B cell (primary cell): ENCODE data around the gene SPEM3. TPM values are rescaled to one million over a fixed set of nuclear protein-coding genes. Genes with fewer than 3 reads are reported as not detected.
A peak's percentile ranks its signal among the peaks of the same experiment; 100 is the strongest.
"Not testable (repeated sequence)": the region's sequence is repeated elsewhere in the genome, so short reads cannot be mapped to it uniquely, and the experiment has no call there.

Experiments
- ATAC-seq: fragments of 200-7000 bp; cut with Tn5 transposase; one replicate; pipeline ENCODE4 v1.10.0; 2021; ENCODE audit warnings: low read depth, mild to moderate bottlenecking, moderate number of reproducible peaks, moderate library complexity
- CTCF ChIA-PET: fragments of 350-600 bp; sonication (Branson Sonifier 250); formaldehyde crosslinking; loops from one replicate; lab custom pipeline; 2021; ENCODE audit warnings: antibody characterized with exemption, inconsistent platforms; lab: Charles Lee
- POLR2A ChIA-PET: fragments of 350-600 bp; sonication (Branson Sonifier 250); formaldehyde crosslinking; loops from one replicate; lab custom pipeline; 2021; ENCODE audit warnings: antibody characterized with exemption; lab: Charles Lee
- DNase-seq: peaks from one replicate; pipeline ENCODE4 v3.0.0; 2013
- H2AFZ ChIP-seq: 2 replicates; pipeline ENCODE4 v1.6.1; 2012; ENCODE audit warnings: mild to moderate bottlenecking, low read depth, low read length; ENCODE audit not compliant: insufficient read depth, poor library complexity, severe bottlenecking
- H3K27ac ChIP-seq, 2 donors: 1 replicate in 1 of 2; 2 replicates in 1 of 2; pipeline ENCODE4 v1.5.1; 2012 to 2013; ENCODE audit warnings: low read length in 2 of 2, mild to moderate bottlenecking in 2 of 2, moderate library complexity in 1 of 2
- H3K27me3 ChIP-seq, 4 experiments: fragments of 200-600 bp in 1 of 4; sonication (generic) in 1 of 4; replicated peaks in 1 of 4; 1 replicate in 2 of 4; 2 replicates in 2 of 4; pipeline versions ENCODE4 v1.6.1 to v1.7.0; 2013 to 2016; ENCODE audit warnings: low read length in 3 of 4, mild to moderate bottlenecking in 2 of 4, mixed read lengths in 1 of 4, moderate library complexity in 1 of 4; ENCODE audit not compliant: insufficient read depth in 4 of 4, control insufficient read depth in 3 of 4; ENCODE audit errors: control extremely low read depth in 1 of 4
- H3K36me3 ChIP-seq, 2 experiments: replicated peaks in 1 of 2; 1 replicate in 1 of 2; 2 replicates in 1 of 2; pipeline versions ENCODE4 v1.6.1 to v1.7.1; 2013; ENCODE audit warnings: low read length in 1 of 2; ENCODE audit not compliant: insufficient read depth in 2 of 2, control insufficient read depth in 1 of 2; ENCODE audit errors: control extremely low read depth in 1 of 2, extremely low read depth in 1 of 2
- H3K4me1 ChIP-seq, 2 donors: fragments of 200-600 bp in 1 of 2; sonication (generic) in 1 of 2; 1 replicate in 1 of 2; 2 replicates in 1 of 2; pipeline versions ENCODE4 v1.5.1 to v1.6.1; 2013 to 2017; ENCODE audit warnings: low read length in 2 of 2; ENCODE audit not compliant: control insufficient read depth in 2 of 2, insufficient read depth in 2 of 2
- H3K4me2 ChIP-seq: replicated peaks from 2 replicates; pipeline ENCODE3; 2012; ENCODE audit warnings: mild to moderate bottlenecking, low read depth, low read length; ENCODE audit not compliant: poor library complexity, severe bottlenecking
- H3K4me3 ChIP-seq, 5 experiments: fragments of 200-600 bp in 1 of 5; sonication (generic) in 1 of 5; 1 replicate in 3 of 5; 2 replicates in 2 of 5; pipeline versions ENCODE4 v1.5.1 to v1.7.0; 2011 to 2016; ENCODE audit warnings: low read length in 4 of 5, mild to moderate bottlenecking in 4 of 5, low read depth in 2 of 5, control low read depth in 1 of 5, moderate library complexity in 1 of 5; ENCODE audit not compliant: insufficient read depth in 1 of 5; ENCODE audit errors: control extremely low read depth in 1 of 5, extremely low read depth in 1 of 5
- H3K79me2 ChIP-seq: fragments of 200-600 bp; sonication (generic); one replicate; pipeline ENCODE4 v1.6.0; 2016; ENCODE audit warnings: low read length; ENCODE audit not compliant: control insufficient read depth, insufficient read depth
- H3K9ac ChIP-seq: fragments of 200-600 bp; sonication (generic); 2 replicates; pipeline ENCODE4 v1.6.1; 2017; ENCODE audit warnings: mild to moderate bottlenecking, low read length, moderate library complexity
- H3K9me3 ChIP-seq, 3 donors: one replicate each; pipeline versions ENCODE4 v1.6.1 to v1.7.1; 2013; ENCODE audit warnings: low read length in 2 of 3; ENCODE audit not compliant: control insufficient read depth in 2 of 3, insufficient read depth in 1 of 3; ENCODE audit errors: control extremely low read depth in 1 of 3
- H4K20me1 ChIP-seq: 2 replicates; pipeline ENCODE4 v1.6.0; 2012; ENCODE audit warnings: mild to moderate bottlenecking, low read length; ENCODE audit not compliant: insufficient read depth, control insufficient read depth, poor library complexity, severe bottlenecking
- H3K27ac Mint-ChIP-seq: one replicate; pipeline ENCODE4 v1.8.0; 2021; ENCODE audit warnings: mixed read lengths
- H3K27me3 Mint-ChIP-seq: one replicate; pipeline ENCODE4 v1.8.0; 2021; ENCODE audit warnings: mixed read lengths
- H3K4me1 Mint-ChIP-seq: one replicate; pipeline ENCODE4 v1.8.0; 2021; ENCODE audit warnings: mixed read lengths
- H3K4me3 Mint-ChIP-seq: one replicate; pipeline ENCODE4 v1.8.0; 2021; ENCODE audit warnings: mixed read lengths
- H3K9me3 Mint-ChIP-seq: one replicate; pipeline ENCODE4 v1.8.0; 2022; ENCODE audit warnings: mixed read lengths; ENCODE audit not compliant: insufficient read depth
- CTCF ChIP-seq: fragments of 200-600 bp; IDR thresholded peaks from one replicate; pipeline ENCODE4 v1.8.0; 2022; ENCODE audit warnings: antibody characterized with exemption, mild to moderate bottlenecking
- EZH2 ChIP-seq: IDR thresholded peaks from 2 replicates; pipeline ENCODE4 v1.6.1; 2012; ENCODE audit warnings: borderline replicate concordance, low read depth, mild to moderate bottlenecking, moderate library complexity, low read length; ENCODE audit not compliant: insufficient read depth, poor library complexity, severe bottlenecking
- WGBS: methylation state at CpG from one replicate; pipeline ENCODE4 v1.1.5; 2013; ENCODE audit warnings: missing lambda C conversion rate; ENCODE audit not compliant: insufficient coverage; 5-methylcytosine and 5-hydroxymethylcytosine counted together
- intact Hi-C: fragments of 100-400 bp; cut with micrococcal nuclease; formaldehyde crosslinking; loops from one replicate; pipeline ENCODE4 v1.10.0; 2022
- polyA plus RNA-seq: library from polyadenylated mRNA; depleted of rRNA; stranded (reverse); fragments of >200 nt; gene quantifications from 2 replicates; pipeline ENCODE4 v1.2.3, GENCODE V29; 2012
- total RNA-seq, 2 donors: library from RNA; stranded (reverse); fragments of 120-200 nt in 1 of 2; gene quantifications; 1 replicate in 1 of 2; 2 replicates in 1 of 2; pipeline versions ENCODE4 v1.2.3 to v1.2.4, GENCODE V29; 2013 to 2022

SPEM3 gene
- total and polyA plus RNA-seq, 2 donors (not counting 1 experiment from before 2014, with no cell fraction given): not detected

GRCh38 chr17:7480089-7480384 lies 51.4 kb downstream of the SPEM3 start:
- Histone ChIP-seq H3K4me1 (peaks cover 31 to 56% of the 10 kb centered on the region in 2 donors), H3K27ac (peak overlapping the region; percentile 64 to 95), H4K20me1 (peaks cover 39% of the 10 kb centered on the region), H3K79me2 (peaks cover 92% of the 10 kb centered on the region), H2AFZ (peak overlapping the region; percentile 91), H3K36me3 (no peaks in the 10 kb centered on the region), H3K27me3 (no peaks in the 10 kb centered on the region), H3K4me3 (peak overlapping the region; percentile 63 to 88 (median 70)), H3K9me3 (no peaks in the 10 kb centered on the region), H3K4me2 (peak overlapping the region; percentile 93), H3K9ac (peak overlapping the region; percentile 98)
- H3K27ac Mint-ChIP-seq: peak overlapping the region; percentile 96
- intact Hi-C loops: no loop called here
- H3K4me1 Mint-ChIP-seq: peaks cover 70% of the 10 kb centered on the region
- 9% methylated on average over 6 of the region's 8 CpGs for WGBS
- no peaks in the 10 kb centered on the region for H3K9me3 Mint-ChIP-seq
- ChIA-PET CTCF (interaction anchor here (0.6 to 2.3 kb wide), 6 partner anchors 35 to 150 kb away, joined by 3 to 15 read pairs (median 4); no protein-coding TSS in a partner anchor), POLR2A (interaction anchor here (0.6 to 1.5 kb wide), 10 partner anchors 9 to 241 kb away, joined by 3 to 9 read pairs (median 4); partner anchors contain the start of genes CD68, MPDU1, PHF23 and TMEM256)
- H3K4me3 Mint-ChIP-seq: peak overlapping the region; percentile 97
- TF ChIP-seq EZH2: no peak
- TF ChIP-seq CTCF: no peak
- ATAC-seq: no peak
- DNase-seq: no peak
- no peaks in the 10 kb centered on the region for H3K27me3 Mint-ChIP-seq

- intact Hi-C loops, H3K9me3 ChIP-seq, DNase-seq, H3K27me3 Mint-ChIP-seq, H3K9ac ChIP-seq, ATAC-seq, H3K9me3 Mint-ChIP-seq, H3K27me3 ChIP-seq, H3K36me3 ChIP-seq: not testable (repeated sequence)
- Histone ChIP-seq H3K4me3 (peak within 1 kb of the TSS in 2 of 5 experiments; percentile 79 to 88), H3K4me1 (peaks cover 34 to 61% of the 10 kb centered on the region in 2 donors), H2AFZ (peak within 1 kb of the TSS; percentile 91), H3K27ac (peak within 1 kb of the TSS; percentile 64 to 95), H3K4me2 (peak within 1 kb of the TSS; percentile 93), H3K79me2 (peaks cover 92% of the 10 kb centered on the region), H4K20me1 (peaks cover 39% of the 10 kb centered on the region)
- peaks cover 72% of the 10 kb centered on the region for H3K4me1 Mint-ChIP-seq
- peak within 1 kb of the TSS; percentile 97 for H3K4me3 Mint-ChIP-seq
- CTCF ChIA-PET: interaction anchor here (0.6 to 2.3 kb wide), 2 partner anchors 25 to 44 kb away, joined by 3 to 15 read pairs; no protein-coding TSS in a partner anchor
- POLR2A ChIA-PET: interaction anchor here (0.5 to 1.2 kb wide), 5 partner anchors 44 to 263 kb away, joined by 3 to 5 read pairs (median 3); no protein-coding TSS in a partner anchor
- peak within 1 kb of the TSS; percentile 96 for H3K27ac Mint-ChIP-seq
- no CpG with 5 or more reads among the region's 4 CpGs for WGBS
These were observed 52.6 kb downstream of the SPEM3 start, which contains the start of gene SLC35G6 for GRCh38 chr17:7481275-7481674. SLC35G6 (plus strand) TSS chr17:7481446; CDS start chr17:7481517, 71 bp downstream.

- ChIA-PET CTCF (interaction anchor here (0.6 to 3.5 kb wide), 3 partner anchors 26 to 45 kb away, joined by 3 to 17 read pairs (median 15); no protein-coding TSS in a partner anchor), POLR2A (interaction anchor here (0.5 to 1.2 kb wide), 2 partner anchors 45 to 82 kb away, joined by 3 read pairs; no protein-coding TSS in a partner anchor)
- H3K27ac ChIP-seq: peak overlapping the region in 1 of 2 donors; percentile 15
- H2AFZ ChIP-seq, H3K9ac ChIP-seq, H3K4me2 ChIP-seq, H3K27me3 Mint-ChIP-seq, DNase-seq, H3K4me3 ChIP-seq, H3K9me3 Mint-ChIP-seq, H3K27me3 ChIP-seq, H3K9me3 ChIP-seq, ATAC-seq, H3K36me3 ChIP-seq: not testable (repeated sequence)
- peaks cover 92% of the 10 kb centered on the region for H3K79me2 ChIP-seq
- peaks cover 38% of the 10 kb centered on the region for H4K20me1 ChIP-seq
- H3K4me1 ChIP-seq: peaks cover 36 to 62% of the 10 kb centered on the region in 2 donors
- WGBS: 97% methylated on average over 26 of the region's 31 CpGs
- Mint-ChIP-seq H3K4me3 (peak overlapping the region; percentile 99), H3K4me1 (peaks cover 72% of the 10 kb centered on the region), H3K27ac (peak overlapping the region; percentile 100)
- intact Hi-C loops: loop anchor here (2.0 kb wide), 1 partner anchor 277 kb away; no protein-coding TSS in a partner anchor
These were observed 53.4 kb downstream of the SPEM3 start for GRCh38 chr17:7481842-7482741.
